ENCODE measurements around the gene SPOCK1.

DNA sequence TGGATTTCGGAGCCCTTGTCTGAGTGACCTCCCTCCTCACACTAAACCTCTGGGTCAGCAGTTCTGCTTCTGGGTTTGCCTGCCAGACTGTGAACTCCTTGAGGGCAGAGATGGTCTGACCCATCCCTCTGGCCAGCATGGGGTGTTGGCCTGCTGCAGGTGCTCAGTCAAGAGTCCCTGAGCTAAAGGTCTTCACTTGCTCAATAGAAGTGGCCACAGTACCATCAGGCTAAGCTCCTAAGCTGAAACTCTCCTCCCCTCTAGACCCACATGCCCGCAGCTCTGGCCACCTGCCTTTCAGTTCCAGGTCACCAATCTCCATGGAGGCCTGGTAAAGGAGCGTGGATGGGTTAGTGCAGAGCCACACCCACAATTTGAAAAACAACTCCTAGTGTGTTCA, 316.6 kb downstream of the SPOCK1 start:
- TF ChIP-seq, protein P1, sequence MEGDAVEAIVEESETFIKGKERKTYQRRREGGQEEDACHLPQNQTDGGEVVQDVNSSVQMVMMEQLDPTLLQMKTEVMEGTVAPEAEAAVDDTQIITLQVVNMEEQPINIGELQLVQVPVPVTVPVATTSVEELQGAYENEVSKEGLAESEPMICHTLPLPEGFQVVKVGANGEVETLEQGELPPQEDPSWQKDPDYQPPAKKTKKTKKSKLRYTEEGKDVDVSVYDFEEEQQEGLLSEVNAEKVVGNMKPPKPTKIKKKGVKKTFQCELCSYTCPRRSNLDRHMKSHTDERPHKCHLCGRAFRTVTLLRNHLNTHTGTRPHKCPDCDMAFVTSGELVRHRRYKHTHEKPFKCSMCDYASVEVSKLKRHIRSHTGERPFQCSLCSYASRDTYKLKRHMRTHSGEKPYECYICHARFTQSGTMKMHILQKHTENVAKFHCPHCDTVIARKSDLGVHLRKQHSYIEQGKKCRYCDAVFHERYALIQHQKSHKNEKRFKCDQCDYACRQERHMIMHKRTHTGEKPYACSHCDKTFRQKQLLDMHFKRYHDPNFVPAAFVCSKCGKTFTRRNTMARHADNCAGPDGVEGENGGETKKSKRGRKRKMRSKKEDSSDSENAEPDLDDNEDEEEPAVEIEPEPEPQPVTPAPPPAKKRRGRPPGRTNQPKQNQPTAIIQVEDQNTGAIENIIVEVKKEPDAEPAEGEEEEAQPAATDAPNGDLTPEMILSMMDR (IDR thresholded peaks at IDR 0.05) = no peak
- no peak for TF ChIP-seq POLR2AphosphoS5 (IDR thresholded peaks at IDR 0.05)
- TF ChIP-seq POLR2A (IDR thresholded peaks at IDR 0.05) = no peak
